Common myeloid progenitor, CD34-positive (primary cell): Measurements from ENCODE around the gene PPIL4.

ENCODE experiments used
- CTCF ChIA-PET: fragments of 350-600 bp; sonication (Branson Sonifier 250); formaldehyde crosslinking; loops from one replicate; lab custom pipeline; 2021; ENCODE audit warnings: antibody characterized with exemption; lab: Charles Lee
- POLR2A ChIA-PET: fragments of 350-600 bp; sonication (Branson Sonifier 250); formaldehyde crosslinking; loops from one replicate; lab custom pipeline; 2021; ENCODE audit warnings: antibody characterized with exemption; lab: Charles Lee
- DNase-seq, 3 donors: peaks; one replicate each; pipeline versions ENCODE4 v3.0.0 to v3.0.0-alpha.2; 2013
- H3K27ac ChIP-seq, 2 experiments: 1 replicate in 1 of 2; 2 replicates in 1 of 2; pipeline ENCODE4 v1.7.0; 2013; ENCODE audit warnings: inconsistent platforms in 2 of 2, low read length in 2 of 2, mild to moderate bottlenecking in 2 of 2, low read depth in 1 of 2, moderate library complexity in 1 of 2; ENCODE audit not compliant: severe bottlenecking in 2 of 2, insufficient read depth in 1 of 2, poor library complexity in 1 of 2
- H3K27me3 ChIP-seq, 5 experiments: replicated peaks in 2 of 5; 1 replicate in 3 of 5; 2 replicates in 2 of 5; pipeline versions ENCODE4 v1.6.1 to v1.7.0; 2013; ENCODE audit warnings: low read length in 4 of 5, mild to moderate bottlenecking in 2 of 5, moderate library complexity in 2 of 5, inconsistent platforms in 1 of 5; ENCODE audit not compliant: insufficient read depth in 5 of 5, control insufficient read depth in 4 of 5
- H3K36me3 ChIP-seq, 4 experiments: 1 replicate in 2 of 4; 2 replicates in 2 of 4; pipeline versions ENCODE4 v1.6.1 to v1.7.0; 2013; ENCODE audit warnings: low read length in 3 of 4, control low read depth in 1 of 4, mild to moderate bottlenecking in 1 of 4; ENCODE audit not compliant: control insufficient read depth in 4 of 4, insufficient read depth in 4 of 4
- H3K4me1 ChIP-seq, 4 experiments: 1 replicate in 3 of 4; 2 replicates in 1 of 4; pipeline versions ENCODE4 v1.6.1 to v1.7.1; 2013; ENCODE audit warnings: low read length in 3 of 4, mild to moderate bottlenecking in 3 of 4, control low read depth in 1 of 4, inconsistent platforms in 1 of 4, moderate library complexity in 1 of 4; ENCODE audit not compliant: control insufficient read depth in 4 of 4, insufficient read depth in 4 of 4; ENCODE audit errors: control extremely low read depth in 1 of 4
- H3K4me3 ChIP-seq, 7 experiments: 1 replicate in 4 of 7; 2 replicates in 3 of 7; pipeline versions ENCODE4 v1.5.1 to v1.7.0; 2013; ENCODE audit warnings: mild to moderate bottlenecking in 7 of 7, low read length in 6 of 7, moderate library complexity in 6 of 7, inconsistent platforms in 2 of 7, low read depth in 2 of 7, control low read depth in 1 of 7; ENCODE audit not compliant: insufficient read depth in 4 of 7, control insufficient read depth in 1 of 7; ENCODE audit errors: extremely low read depth in 1 of 7
- H3K9me3 ChIP-seq, 5 experiments: 1 replicate in 4 of 5; 2 replicates in 1 of 5; pipeline versions ENCODE4 v1.6.1 to v1.7.1; 2013; ENCODE audit warnings: low read length in 4 of 5, mild to moderate bottlenecking in 2 of 5, inconsistent platforms in 1 of 5, low read depth in 1 of 5, moderate library complexity in 1 of 5; ENCODE audit not compliant: control insufficient read depth in 4 of 5, insufficient read depth in 2 of 5; ENCODE audit errors: control extremely low read depth in 1 of 5
- WGBS: methylation state at CpG from one replicate; pipeline ENCODE4 v1.1.5; 2013; ENCODE audit not compliant: insufficient coverage; 5-methylcytosine and 5-hydroxymethylcytosine counted together

PPIL4 gene

DNA sequence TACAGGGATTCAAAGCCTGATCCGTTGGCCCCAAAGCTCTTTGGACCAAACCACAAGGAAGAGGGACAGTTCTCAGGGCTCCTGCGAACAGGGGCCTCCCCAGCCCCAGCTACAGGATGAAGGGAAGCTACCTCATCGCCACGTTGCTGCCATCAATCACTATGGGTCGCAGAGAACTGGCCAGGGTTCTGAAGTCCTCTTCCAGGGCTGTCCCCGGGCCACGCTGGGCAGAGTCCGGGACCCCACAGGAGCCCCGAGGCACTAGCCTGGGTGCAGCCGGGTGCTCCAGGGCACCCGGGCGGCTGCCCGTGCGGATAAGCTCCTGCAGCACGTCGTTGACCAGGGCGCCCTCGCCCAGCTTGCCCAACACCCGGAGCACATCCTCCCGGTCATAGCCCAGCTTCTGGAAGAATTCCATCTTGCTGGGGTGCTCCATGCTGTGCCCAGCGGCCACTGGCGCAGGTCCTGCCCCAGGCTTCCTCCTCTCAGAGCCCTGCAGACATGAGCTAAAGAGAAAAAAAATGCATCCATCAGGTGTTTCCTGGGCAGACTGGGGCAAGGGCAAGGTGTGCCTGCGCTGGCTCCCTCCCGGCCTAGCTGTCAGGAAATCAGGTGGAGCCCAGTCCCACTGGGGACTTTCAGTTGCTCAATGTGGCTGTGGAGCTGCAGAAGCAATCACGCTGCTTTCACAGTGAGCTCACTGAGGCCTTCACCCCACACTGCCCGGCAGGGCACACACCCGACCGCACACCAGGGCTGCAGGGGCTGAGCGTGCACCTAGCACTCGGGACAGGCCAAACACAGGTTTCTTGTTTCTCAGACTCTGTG lies 71.5 kb downstream of the PPIL4 start:
- Histone ChIP-seq H3K27me3 (no peaks in the 10 kb centered on the region), H3K36me3 (peaks cover 0 to 5% (median 2%) of the 10 kb centered on the region in 4 experiments), H3K9me3 (no peaks in the 10 kb centered on the region), H3K4me3 (no peak overlapping the region), H3K27ac (no peak overlapping the region), H3K4me1 (no peaks in the 10 kb centered on the region)
- ChIA-PET POLR2A (no interaction called here), CTCF (interaction anchor here (0.9 to 1.5 kb wide), 3 partner anchors 25 to 49 kb away, joined by 3 to 4 read pairs (median 3); no protein-coding TSS in a partner anchor)
- DNase-seq: no peak
- 92% methylated on average over 29 of the region's 30 CpGs for WGBS

DNA sequence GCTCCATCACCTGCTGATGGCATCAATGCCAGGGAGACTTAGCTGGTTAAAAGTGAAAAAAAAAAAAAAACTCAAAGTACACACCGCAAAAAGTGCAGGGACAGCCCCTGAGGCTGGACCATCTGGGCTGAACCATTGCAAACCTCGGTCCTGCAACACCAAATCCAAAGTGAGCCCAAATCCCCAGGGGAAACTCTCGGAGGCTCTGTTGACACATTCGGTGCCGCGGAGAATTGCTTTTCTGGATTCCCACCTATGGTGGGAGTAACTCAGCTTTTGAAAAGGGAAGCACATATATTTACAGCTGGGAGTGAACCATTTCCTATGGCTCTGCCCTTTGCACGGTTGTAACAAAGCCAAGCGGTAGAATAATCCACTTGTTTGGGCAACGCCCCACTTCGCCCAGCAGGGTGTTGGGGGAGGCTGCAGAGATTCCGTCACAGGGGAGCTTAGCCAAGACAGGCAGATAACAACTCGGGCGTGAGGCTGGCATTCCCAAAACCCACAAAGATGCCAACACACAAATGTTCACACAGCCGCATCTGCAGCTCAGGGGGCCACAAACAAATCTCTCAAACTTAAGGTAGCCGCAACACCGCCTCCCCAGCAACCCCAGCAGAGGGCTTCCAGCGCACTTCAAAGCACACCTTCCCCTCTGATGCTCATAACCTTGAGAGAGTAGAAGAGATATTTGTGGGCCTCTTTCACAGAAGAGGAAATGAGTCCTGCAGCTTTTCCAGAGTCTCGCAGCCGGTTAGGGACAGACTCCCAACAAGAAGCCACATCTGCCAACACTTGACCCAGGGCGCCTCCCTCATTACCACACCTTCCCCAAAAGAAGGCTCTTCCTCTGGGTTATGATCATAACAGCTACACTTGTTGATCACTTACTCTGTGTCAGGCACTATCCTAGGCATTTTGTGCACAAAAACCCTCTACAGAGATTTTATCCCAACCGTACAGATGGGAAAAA lies 72.5 kb downstream of the PPIL4 start:
- Histone ChIP-seq H3K9me3 (no peaks in the 10 kb centered on the region), H3K27ac (no peak overlapping the region), H3K36me3 (peaks cover 0 to 5% (median 2%) of the 10 kb centered on the region in 4 experiments), H3K4me1 (peaks cover 0 to 3% (median 0%) of the 10 kb centered on the region in 4 experiments), H3K27me3 (no peaks in the 10 kb centered on the region), H3K4me3 (no peak overlapping the region)
- ChIA-PET POLR2A (no interaction called here), CTCF (interaction anchor here (0.7 to 1.5 kb wide), 4 partner anchors 24 to 50 kb away, joined by 3 to 4 read pairs (median 3); no protein-coding TSS in a partner anchor)
- DNase-seq: no peak
- 98% methylated on average over 11 of the region's 21 CpGs for WGBS

DNA sequence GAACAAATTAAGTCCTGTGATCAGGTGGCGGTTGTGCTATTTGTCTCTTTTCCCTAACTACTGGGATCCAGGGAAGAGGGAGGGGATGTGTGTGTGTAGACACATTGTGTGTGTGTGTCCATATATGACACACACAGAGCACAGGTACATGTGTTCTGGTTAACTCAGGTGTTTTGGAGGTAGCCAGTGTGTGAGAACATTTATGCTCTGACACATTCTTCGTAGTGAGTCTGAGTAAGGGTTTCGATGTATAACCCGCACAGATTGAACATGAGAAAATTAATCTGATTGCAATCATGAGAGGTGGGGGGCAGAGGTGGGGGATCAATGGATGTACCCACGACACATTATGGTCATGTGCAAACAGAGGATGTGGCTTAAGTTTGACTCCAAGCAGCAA lies 73.6 kb downstream of the PPIL4 start:
- whole genome bisulfite sequencing: 100% methylated on average over 2 of the region's 5 CpGs
- H3K27ac ChIP-seq: no peak overlapping the region
- ChIA-PET CTCF (no interaction called here), POLR2A (no interaction called here)
- H3K4me3 ChIP-seq: no peak overlapping the region
- no peaks in the 10 kb centered on the region for H3K27me3 ChIP-seq
- no peaks in the 10 kb centered on the region for H3K9me3 ChIP-seq
- no peak for DNase-seq
- peaks cover 0 to 5% (median 2%) of the 10 kb centered on the region in 4 experiments for H3K36me3 ChIP-seq
- peaks cover 0 to 6% (median 0%) of the 10 kb centered on the region in 4 experiments for H3K4me1 ChIP-seq

DNA sequence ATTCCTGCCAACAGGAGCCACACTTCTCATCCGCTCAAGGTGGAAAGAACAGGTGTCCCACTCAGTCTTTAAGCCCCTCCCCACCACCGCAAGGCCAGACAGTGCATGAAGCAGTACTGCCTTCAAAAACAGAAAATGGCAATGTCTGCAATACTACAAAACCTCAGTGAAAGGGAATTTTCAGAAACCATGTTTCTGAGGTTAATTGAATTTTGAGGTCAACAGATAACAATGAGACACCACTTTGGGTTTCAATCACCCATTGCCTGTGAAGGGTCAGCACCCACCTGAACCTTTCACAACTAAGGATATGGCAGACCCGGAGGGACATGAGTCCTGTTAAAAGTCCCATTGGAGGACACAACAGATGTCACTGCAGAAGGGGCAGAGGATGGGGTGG lies 74.0 kb downstream of the PPIL4 start:
- WGBS: 80% methylated on average over 2 of the region's 3 CpGs
- ChIA-PET POLR2A (no interaction called here), CTCF (no interaction called here)
- Histone ChIP-seq H3K27ac (no peak overlapping the region), H3K27me3 (no peaks in the 10 kb centered on the region), H3K9me3 (no peaks in the 10 kb centered on the region), H3K4me3 (no peak overlapping the region), H3K4me1 (peaks cover 0 to 6% (median 0%) of the 10 kb centered on the region in 4 experiments), H3K36me3 (peaks cover 0 to 5% (median 2%) of the 10 kb centered on the region in 4 experiments)
- DNase-seq: no peak

DNA sequence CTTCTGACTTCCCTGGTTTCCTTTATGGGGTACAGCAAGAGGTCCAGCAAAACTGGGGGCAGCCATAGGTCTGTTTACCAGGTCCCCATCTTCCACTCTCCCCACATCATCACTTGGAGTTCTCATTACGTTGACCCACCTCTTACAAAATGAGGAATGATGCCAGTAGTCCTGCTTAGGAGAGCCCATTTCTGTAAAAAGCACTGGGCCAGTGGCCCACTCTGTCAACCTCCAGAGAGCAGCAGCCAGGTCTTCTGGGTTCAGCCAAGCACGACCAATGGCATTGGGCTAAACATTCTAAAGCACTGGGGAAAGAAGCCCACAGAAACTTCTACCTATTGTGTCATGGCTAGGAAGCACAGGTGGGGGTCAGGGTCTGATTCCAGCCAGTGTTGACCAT lies 74.9 kb downstream of the PPIL4 start:
- Histone ChIP-seq H3K4me1 (peaks cover 0 to 6% (median 0%) of the 10 kb centered on the region in 4 experiments), H3K9me3 (no peaks in the 10 kb centered on the region), H3K4me3 (no peak overlapping the region), H3K27ac (no peak overlapping the region), H3K36me3 (peaks cover 0 to 5% (median 2%) of the 10 kb centered on the region in 4 experiments), H3K27me3 (no peaks in the 10 kb centered on the region)
- WGBS: 100% methylated on average over 2 of the region's 2 CpGs
- no peak for DNase-seq
- ChIA-PET CTCF (no interaction called here), POLR2A (no interaction called here)

DNA sequence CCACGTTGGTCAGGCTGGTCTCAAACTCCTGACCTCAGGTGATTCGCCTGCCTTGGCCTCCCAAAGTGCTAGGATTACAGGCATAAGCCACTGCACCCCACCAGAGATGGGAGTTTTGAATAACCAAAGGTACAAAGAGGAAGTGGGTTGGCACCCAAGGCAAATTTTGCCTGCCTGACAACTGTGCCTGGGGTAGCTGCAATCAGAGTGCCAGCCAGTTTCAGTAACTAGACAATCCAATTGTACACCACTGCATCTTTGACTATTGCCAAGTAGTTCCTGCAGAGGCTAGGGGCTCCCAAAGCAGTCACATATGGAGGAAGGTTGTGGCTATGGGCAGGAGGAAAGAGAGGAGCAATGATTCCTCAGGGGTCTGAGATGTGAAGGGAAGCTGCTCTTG lies 77.7 kb downstream of the PPIL4 start:
- peaks cover 0 to 3% (median 0%) of the 10 kb centered on the region in 4 experiments for H3K36me3 ChIP-seq
- ChIA-PET CTCF (no interaction called here), POLR2A (interaction anchor here (0.6 kb wide), 1 partner anchor 578 kb away, joined by 4 read pairs; no protein-coding TSS in a partner anchor)
- no peaks in the 10 kb centered on the region for H3K27me3 ChIP-seq
- no peak overlapping the region for H3K4me3 ChIP-seq
- H3K27ac ChIP-seq: no peak overlapping the region
- WGBS: 83% methylated on average over 2 of the region's 2 CpGs
- DNase-seq: peak in 1 of 3 donors; percentile 12
- H3K9me3 ChIP-seq: no peaks in the 10 kb centered on the region
- H3K4me1 ChIP-seq: peaks cover 0 to 6% (median 0%) of the 10 kb centered on the region in 4 experiments
